Liver (tissue), 3 donors: Measurements from ENCODE around the gene FBXO7.

Experiments
- ATF3 ChIP-seq: IDR thresholded peaks from 2 replicates; pipeline ENCODE4 v1.6.1; 2016; ENCODE audit warnings: antibody characterized with exemption
- CTCF ChIP-seq: fragments of 150-350 bp; IDR thresholded peaks from 2 replicates; pipeline ENCODE4 v1.5.1; 2017; ENCODE audit warnings: improper control_type of control experiment, low read depth, low read length; ENCODE audit not compliant: missing input control
- EGR1 ChIP-seq, 2 donors: IDR thresholded peaks; 2 replicates each; pipeline ENCODE4 v1.6.1; 2016 to 2018; ENCODE audit warnings: antibody characterized with exemption in 2 of 2, low read depth in 2 of 2
- GABPA ChIP-seq, 2 donors: IDR thresholded peaks in 1 of 2; conservative IDR thresholded peaks in 1 of 2; 2 replicates each; pipeline ENCODE4 v1.6.1; 2016; ENCODE audit warnings: antibody characterized with exemption in 2 of 2, mild to moderate bottlenecking in 1 of 2, moderate library complexity in 1 of 2
- JUND ChIP-seq, 2 donors: IDR thresholded peaks; 2 replicates each; pipeline ENCODE4 v1.6.1; 2016; ENCODE audit warnings: antibody characterized with exemption in 2 of 2
- MAX ChIP-seq: IDR thresholded peaks from 2 replicates; pipeline ENCODE4 v1.6.1; 2016; ENCODE audit warnings: antibody characterized with exemption
- REST ChIP-seq: IDR thresholded peaks from 2 replicates; pipeline ENCODE4 v1.6.1; 2016; ENCODE audit warnings: antibody characterized with exemption, mild to moderate bottlenecking
- TAF1 ChIP-seq: conservative IDR thresholded peaks from 2 replicates; pipeline ENCODE4 v1.6.1; 2016; ENCODE audit warnings: antibody characterized with exemption, mild to moderate bottlenecking
- YY1 ChIP-seq: IDR thresholded peaks from 2 replicates; pipeline ENCODE4 v1.6.1; 2016; ENCODE audit warnings: antibody characterized with exemption, mild to moderate bottlenecking
- ZBTB33 ChIP-seq: IDR thresholded peaks from 2 replicates; pipeline ENCODE4 v1.6.1; 2016; ENCODE audit warnings: antibody characterized with exemption
- donor health status: healthy.
- donor health status: healthy.

- TF ChIP-seq MAX (no peak), CTCF (no peak), REST (no peak), EGR1 (IDR thresholded peaks at IDR 0.05; ENCODE audit: low read depth in 2 of 2) (no peak), ATF3 (no peak), GABPA (IDR thresholded peaks at IDR 0.05 in 1 of 2, conservative IDR thresholded peaks at IDR 0.05 in 1 of 2) (no peak), JUND (IDR thresholded peaks at IDR 0.05) (no peak), ZBTB33 (no peak), YY1 (no peak), TAF1 (no peak)
These were observed 4.4 kb downstream of the FBXO7 start for GRCh38 chr22:32478994-32479393.
